ENCODE data around the gene FRMPD1.
"Not testable (repeated sequence)": the region's sequence is repeated elsewhere in the genome, so short reads cannot be mapped to it uniquely, and the experiment has no call there.

FRMPD1 gene

GRCh38 chr9:37745970-37746369, 95.2 kb downstream of the FRMPD1 start:
- no peak for DNase-seq

GRCh38 chr9:37746448-37747270, 95.9 kb downstream of the FRMPD1 start:
- no peak for DNase-seq

- peak; percentile 31 for DNase-seq
These were observed 96.6 kb downstream of the FRMPD1 start for GRCh38 chr9:37747271-37747753.

GRCh38 chr9:37749129-37749528, 98.4 kb downstream of the FRMPD1 start:
- DNase-seq: no peak

- no peak for DNase-seq
These were observed 100.4 kb downstream of the FRMPD1 start for GRCh38 chr9:37751186-37751585.

GRCh38 chr9:37751704-37752103, 101.0 kb downstream of the FRMPD1 start:
- DNase-seq: not testable (repeated sequence)

- DNase-seq: not testable (repeated sequence)
These were observed 101.4 kb downstream of the FRMPD1 start for GRCh38 chr9:37752112-37752511.

- DNase-seq: no peak
These were observed 102.1 kb downstream of the FRMPD1 start for GRCh38 chr9:37752642-37753488.

- peak; percentile 62 for DNase-seq
These were observed 102.9 kb downstream of the FRMPD1 start, which contains the start of gene TRMT10B for GRCh38 chr9:37753489-37754190. Gene TRMT10B, plus strand, starts transcription at chr9:37753805. Its CDS starts 8,127 bp downstream, at chr9:37761932.

GRCh38 chr9:37758747-37759146, 108.0 kb downstream of the FRMPD1 start:
- DNase-seq: no peak

- no peak for DNase-seq
These were observed 109.8 kb downstream of the FRMPD1 start for GRCh38 chr9:37760416-37761161.

- no peak for DNase-seq
These were observed 110.8 kb downstream of the FRMPD1 start for GRCh38 chr9:37761511-37761910.

- not testable (repeated sequence) for DNase-seq
These were observed 114.5 kb downstream of the FRMPD1 start for GRCh38 chr9:37765263-37765662.

GRCh38 chr9:37769306-37769705, 118.6 kb downstream of the FRMPD1 start:
- no peak for DNase-seq

GRCh38 chr9:37769995-37770394, 119.2 kb downstream of the FRMPD1 start:
- DNase-seq: no peak

GRCh38 chr9:37775216-37775919, 124.6 kb downstream of the FRMPD1 start:
- DNase-seq: no peak

GRCh38 chr9:37776328-37776727, 125.6 kb downstream of the FRMPD1 start:
- no peak for DNase-seq

GRCh38 chr9:37778534-37778933, 127.8 kb downstream of the FRMPD1 start:
- DNase-seq: no peak

- DNase-seq: no peak
These were observed 133.5 kb downstream of the FRMPD1 start for GRCh38 chr9:37784291-37784615.

- peak; percentile 83 for DNase-seq
These were observed 134.1 kb downstream of the FRMPD1 start, which contains the start of gene EXOSC3 for GRCh38 chr9:37784616-37785483. Gene EXOSC3, minus strand, starts transcription at chr9:37785064. Its CDS starts 20 bp downstream, at chr9:37785044.
